GM19463 (cell line): ENCODE results near the gene TREH.

ENCODE experiments used
- ATAC-seq: cut with Tn5 transposase; IDR thresholded peaks from one replicate; pipeline ENCODE4 v1.9.1; 2021; ENCODE audit warnings: mild to moderate bottlenecking, moderate library complexity; ENCODE audit not compliant: unreplicated experiment

Gene TREH

DNA sequence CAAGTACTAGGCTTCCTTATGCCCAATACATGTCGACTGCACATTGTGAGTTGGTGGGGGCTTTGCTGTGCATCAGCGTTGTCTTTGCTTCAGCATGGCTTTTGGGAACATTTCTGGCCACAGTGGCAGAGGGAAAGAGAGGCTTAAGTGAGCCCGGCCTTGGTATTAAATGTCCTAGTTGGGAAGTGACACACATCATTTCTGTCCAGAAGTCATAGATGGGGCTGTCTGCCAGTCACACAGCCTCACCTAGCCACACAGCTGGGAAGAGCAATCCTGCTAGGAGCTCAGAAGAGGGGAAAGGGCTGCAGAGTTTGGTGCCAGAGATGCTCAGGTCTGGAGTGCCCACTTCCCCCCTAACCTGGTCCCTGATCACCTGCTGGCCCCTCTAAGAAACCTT, 27.6 kb downstream of the TREH start:
- no peak for ATAC-seq

DNA sequence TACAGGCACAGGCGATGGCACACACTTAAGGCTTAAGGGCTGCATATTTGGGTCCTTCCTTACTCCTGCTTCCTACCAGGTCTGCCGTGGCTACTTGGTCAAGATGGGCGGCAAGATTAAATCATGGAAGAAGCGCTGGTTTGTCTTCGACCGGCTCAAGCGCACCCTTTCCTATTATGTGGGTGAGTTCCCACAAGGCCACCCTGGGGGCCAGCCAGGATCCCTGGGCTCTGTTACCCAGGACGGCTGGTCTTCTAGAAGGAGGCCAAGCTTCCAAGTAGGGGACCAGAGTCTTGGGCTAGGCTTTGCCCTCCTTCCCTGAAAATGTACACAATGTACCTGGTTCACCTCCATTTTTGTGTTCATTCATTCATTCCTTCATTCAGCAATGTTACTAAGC, 29.1 kb downstream of the TREH start:
- no peak for ATAC-seq

DNA sequence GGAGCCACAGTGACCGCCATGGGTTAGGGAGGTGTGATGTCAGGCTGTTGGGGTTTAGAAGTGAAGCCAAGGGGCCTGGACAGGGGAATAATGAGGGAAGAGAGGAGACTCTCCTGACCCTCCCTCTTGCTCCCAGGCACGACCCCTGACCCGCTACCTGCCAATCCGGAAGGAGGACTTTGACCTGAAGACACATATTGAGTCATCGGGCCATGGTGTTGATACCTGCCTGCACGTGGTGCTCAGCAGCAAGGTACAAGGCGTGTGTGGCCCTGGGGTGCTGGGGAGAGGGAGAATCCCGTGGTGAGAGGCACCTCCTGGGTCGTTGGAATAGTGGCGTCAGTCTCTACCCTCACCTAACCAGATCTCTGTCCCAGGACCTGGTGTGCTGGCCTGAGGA, 29.5 kb downstream of the TREH start:
- ATAC-seq: no peak

DNA sequence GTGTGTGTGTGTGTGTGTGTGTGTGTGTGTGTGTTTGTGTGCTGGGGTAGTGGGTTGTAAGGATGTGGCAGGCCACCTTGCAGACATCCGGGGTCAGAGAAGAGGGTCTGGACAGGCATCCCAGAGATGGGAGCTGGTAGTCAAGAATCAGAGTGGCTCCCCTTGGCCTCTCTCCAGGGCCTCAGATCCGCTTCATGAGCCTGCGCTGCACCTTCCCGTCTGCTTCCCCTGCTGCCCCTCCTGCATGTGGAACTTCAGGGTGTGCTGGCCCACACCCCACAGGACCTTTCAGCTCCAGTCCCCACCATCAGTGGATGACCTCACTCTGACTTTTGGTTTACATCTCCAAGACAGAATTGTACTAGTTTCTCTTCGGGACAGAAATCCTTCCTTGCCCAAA, 31.2 kb downstream of the TREH start:
- ATAC-seq: no peak

DNA sequence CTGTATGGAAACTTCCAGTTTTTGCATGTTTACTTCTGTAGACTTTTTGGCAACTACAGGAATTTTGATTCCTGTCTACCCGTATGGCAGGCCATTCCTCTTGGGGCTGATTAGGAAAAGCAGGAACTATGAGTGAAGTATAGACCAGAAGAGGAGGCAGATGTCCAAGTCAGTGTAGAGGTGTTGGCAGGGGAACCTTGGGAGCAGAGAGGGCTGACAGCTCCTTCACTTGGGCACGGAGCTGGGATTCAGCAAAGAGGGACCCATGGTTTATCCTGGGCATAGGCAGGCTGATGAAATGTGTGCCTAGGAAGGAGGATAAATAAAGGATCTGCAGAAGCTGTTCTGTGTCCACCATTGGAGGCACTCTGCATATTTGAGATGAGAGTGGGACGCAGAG, 33.1 kb downstream of the TREH start:
- no peak for ATAC-seq

DNA sequence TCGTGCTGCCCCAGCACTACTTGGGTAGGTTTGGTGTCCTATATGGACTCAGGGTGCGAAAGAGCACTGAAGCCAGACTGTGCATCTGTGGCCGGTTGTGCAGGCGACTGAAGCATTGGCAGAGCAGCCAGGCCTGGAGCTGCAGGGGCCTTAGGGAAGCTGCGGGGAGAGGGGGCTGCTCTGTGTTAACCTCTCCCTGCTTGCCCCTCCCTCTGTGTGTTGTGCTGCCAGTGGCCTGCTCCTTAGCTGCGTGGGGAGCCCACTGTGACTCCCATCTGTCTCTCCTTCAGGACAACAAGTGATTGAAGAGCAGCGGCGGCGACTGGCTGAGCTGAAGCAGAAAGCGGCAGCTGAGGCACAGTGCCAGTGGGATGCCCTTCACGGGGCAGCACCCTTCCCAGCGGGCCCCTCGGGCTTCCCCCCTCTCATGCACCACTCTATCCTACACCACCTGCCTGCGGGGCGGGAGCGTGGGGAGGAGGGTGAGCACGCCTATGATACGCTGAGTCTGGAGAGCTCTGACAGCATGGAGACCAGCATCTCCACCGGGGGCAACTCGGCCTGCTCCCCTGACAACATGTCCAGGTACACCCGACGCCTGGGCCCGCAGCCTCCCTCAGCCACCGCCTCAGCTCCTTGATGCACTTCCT, 34.3 kb downstream of the TREH start:
- no peak for ATAC-seq

DNA sequence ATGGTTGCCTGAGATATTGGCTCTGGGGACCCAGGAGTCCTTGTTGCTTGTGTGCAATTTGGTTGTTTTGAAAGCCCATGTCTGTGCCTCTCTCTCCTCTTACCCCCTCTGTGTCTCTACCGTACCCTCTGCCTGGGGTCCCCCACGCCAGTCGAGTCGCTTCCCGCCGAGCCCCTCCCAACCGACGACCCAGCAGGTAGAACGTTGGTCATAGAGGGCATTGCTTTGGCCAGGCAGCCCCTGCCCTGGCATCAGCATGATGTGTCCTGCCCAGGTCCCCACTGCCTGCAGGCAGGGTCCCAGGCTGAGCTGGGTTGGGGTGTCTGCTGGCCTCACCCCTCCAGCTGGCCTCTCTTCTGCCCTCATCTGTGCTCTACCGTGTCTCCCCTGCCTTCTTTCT, 35.0 kb downstream of the TREH start:
- ATAC-seq: no peak

DNA sequence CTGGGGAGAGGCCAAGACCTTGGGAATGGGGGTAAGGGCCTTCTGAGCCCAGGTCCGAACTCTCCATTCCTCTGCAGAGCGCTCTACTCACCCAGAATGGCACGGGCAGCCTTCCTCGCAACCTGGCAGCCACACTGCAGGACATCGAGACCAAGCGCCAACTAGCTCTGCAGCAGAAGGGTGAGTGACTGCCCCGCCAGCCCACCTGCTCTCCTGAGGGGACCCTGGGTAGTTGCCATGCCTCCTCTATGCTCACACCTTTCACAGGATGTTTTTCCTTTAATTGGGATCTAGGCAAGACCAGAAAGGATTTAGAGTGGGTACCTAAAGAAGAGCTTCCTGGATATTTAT, 35.5 kb downstream of the TREH start:
- no peak for ATAC-seq

DNA sequence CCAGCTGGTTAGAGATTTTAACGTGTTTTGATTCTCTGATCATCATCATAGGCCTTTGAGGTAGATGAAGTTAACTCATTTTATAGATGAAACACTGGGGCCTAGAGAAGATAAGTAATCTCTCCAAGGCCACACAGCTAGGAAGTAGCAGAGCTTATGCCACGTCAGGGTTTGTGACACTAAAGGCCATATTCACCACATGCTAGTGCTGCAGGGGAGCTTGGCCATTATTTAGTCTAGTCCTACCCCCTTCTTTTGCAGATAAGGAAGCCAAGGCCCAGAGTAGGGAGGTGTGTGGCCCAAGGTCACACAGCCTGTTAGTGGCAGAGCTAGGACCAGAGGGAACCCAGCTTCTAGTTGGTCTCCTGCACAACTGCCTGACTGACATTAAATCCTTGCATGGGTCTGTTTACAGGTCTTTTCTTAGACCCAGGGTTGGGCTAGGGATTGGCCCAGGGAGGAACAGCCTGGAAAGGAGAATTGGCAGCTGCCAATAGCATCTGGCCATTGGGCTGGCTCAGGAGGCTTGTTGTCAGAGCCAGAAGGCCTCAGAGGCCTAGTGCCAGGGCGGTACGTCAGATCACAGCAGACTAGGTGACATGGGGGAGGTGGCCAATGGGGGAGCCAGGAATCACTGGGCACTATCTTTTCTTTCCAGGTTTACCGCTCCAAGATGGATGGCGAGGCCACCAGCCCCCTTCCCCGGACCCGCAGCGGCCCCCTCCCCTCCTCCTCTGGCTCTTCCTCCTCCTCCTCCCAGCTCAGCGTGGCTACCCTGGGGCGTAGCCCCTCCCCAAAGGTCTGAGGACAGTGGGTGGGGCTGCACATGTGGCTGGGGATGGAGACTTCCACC, 36.1 kb downstream of the TREH start:
- ATAC-seq: no peak

DNA sequence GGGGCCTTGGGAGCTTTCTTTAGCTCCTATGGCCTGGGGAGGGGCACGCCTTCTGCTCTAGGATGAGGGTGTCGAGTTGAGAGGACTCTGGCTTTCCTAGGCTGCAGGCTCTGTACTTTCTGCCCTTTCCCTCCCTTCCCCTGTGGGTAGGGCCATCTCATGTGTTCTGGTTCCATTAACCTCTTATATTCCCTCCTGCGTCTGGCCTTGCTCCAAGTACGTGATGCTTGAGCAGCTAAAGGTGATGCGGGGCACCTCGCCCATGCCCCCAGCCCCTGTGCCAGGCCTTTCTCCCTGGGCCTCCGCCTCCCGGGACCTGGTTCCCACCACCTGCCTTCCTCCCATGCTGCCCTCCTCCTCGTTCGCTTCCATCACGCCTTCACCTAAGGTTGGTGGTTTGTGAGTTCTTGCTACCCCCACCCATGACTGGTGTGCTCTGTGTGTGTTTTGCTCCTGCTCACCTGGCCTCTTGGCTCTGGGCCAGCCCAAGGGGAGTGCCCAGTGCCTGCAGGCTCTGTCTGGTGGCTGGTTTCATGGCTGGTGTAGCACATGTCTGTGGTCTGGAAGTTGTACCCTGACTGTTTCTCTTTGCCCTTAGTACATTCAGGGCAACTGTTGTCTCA, 37.9 kb downstream of the TREH start:
- no peak for ATAC-seq

DNA sequence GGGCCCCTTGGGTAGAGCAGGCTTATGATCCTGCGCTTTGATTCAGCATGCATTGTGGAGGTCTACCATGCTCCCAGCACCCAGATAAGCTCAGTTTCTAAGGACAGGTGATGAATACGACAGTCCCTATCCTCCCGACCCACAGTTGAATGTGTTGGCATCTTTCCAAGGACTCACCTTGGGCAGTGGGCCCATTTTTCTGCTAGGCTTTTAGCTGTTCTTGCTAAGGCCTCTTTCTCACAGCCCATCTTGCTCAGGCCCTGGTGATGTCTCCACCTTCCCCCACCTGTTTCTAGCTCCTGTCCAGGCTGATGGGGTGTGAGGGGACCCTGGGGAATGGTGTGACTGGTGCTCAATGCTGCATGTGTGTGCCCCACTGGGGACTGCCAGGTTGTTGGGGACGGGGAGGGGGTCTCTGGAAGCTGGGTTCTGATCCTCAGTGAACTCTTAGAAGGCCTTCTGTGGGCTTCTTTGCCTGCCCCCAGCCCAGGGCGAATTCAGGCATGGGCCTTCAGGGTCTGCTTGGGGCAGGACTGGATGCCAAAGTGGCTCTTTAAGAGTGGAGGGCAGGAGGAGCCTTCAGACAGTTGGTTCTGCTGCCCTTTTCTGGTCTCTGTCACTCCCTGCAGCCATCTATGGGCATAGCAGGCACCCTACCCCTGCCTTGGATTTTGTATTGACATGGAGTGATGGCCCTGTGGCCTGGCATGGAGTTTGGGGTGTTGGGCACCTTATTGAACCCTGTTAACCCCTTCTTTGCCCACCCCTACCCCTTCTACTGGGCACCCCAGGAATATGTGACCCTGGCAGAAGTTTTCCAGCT, 38.9 kb downstream of the TREH start:
- no peak for ATAC-seq

DNA sequence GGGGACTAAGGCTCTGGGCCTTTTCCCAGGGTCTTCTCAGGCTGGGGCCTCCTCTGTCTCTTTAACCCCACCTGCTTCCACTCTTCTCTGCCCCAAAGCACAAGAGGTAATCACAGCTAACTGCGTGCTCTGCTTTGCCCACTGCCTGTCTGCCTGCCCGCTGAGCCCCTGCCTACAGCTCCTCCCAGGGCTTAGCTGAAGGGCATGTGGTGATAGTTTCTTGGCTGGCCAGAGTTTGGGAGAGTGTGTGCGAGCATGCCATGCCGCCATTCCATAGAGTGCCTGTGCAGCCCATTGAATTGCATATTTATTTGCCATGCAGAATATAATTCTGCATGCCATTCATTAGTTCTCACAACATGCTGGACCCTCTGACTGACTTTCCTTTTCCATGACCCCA, 39.6 kb downstream of the TREH start:
- no peak for ATAC-seq

DNA sequence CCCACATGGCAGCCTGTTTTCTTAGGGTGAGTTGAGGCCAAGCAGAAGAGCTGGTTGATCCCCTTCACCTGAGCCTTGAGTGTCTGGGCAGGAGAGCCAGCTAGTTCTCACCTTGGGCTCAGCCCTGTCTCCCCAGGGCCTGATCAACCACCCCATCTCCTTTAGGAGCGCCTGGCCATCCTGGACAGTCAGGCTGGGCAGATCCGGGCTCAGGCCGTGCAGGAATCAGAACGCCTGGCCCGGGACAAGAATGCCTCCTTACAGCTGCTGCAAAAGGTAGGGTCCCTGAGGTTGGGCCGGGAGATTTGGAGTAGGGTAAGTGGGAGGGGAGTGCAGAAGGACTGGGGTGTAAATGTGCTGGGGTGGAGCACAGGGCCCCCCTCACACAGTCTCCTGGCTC, 40.7 kb downstream of the TREH start:
- ATAC-seq: no peak

DNA sequence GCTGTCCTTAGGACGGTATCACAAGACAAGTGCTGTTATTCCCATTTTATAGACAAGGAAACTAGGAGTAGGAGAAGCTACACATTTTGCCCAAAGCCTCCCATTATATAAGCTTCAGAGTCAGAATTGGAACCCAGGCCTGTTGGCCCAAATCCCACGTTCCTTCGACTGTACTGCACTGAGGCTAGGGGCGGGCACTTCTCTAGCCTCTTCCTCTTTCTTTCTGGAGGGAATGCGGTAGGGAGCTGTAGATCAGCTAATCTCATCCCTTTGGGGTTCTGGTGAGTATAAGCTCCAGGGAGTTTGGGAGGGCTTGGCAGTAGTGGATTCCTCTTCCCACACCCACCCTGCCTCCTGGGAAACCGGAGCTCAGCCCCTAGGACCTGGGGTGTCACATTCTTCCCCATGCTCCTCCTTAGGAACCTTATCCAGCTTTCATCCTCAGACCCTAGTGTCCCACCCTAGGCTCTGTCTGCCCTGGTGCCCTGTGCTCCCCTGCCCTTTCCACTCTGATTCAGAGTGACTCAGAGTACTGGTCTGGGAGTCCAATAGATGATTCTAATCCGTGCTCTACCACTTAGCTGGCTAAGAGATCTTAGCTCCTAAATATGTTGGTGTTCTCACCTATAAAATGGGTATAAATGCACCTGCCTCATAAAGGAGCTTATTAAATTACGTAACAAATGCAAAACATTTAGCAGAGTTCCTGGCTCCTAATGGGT, 42.7 kb downstream of the TREH start:
- no peak for ATAC-seq

DNA sequence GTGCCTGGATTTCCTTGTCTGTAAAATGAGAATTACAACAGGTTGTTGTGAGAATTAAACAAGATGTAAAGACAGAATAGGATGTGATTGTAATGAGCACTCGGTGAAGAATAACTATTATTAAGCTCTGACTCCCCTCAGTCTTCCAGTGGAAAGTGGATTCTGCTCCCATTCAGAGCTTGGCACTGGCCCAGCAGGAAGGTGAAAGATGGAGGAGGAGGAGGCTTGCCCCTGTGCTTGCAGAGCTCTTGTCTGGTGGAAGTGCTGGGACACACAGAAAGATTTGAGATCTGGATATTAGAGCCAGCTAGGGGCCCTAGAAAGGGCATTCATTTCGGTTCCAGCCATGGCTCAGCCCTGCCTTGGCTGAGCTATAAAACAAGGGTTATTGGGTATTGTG, 43.8 kb downstream of the TREH start:
- ATAC-seq: no peak

DNA sequence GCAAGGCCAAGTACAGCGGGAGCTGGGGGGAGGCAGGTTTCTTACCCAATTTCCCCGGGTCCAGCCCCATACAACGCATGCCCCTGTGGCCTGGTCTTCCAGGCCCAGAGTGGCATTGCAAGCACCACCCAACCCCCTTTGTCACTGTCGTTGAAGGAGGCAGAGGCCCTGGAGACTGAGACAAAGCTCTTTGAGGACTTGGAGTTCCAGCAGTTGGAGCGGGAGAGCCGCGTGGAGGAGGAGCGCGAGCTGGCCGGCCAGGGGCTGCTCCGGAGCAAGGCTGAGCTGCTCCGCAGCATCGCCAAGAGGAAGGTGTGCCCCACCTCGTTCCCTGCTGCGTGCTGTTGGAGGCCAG, 44.2 kb downstream of the TREH start:
- ATAC-seq: no peak

DNA sequence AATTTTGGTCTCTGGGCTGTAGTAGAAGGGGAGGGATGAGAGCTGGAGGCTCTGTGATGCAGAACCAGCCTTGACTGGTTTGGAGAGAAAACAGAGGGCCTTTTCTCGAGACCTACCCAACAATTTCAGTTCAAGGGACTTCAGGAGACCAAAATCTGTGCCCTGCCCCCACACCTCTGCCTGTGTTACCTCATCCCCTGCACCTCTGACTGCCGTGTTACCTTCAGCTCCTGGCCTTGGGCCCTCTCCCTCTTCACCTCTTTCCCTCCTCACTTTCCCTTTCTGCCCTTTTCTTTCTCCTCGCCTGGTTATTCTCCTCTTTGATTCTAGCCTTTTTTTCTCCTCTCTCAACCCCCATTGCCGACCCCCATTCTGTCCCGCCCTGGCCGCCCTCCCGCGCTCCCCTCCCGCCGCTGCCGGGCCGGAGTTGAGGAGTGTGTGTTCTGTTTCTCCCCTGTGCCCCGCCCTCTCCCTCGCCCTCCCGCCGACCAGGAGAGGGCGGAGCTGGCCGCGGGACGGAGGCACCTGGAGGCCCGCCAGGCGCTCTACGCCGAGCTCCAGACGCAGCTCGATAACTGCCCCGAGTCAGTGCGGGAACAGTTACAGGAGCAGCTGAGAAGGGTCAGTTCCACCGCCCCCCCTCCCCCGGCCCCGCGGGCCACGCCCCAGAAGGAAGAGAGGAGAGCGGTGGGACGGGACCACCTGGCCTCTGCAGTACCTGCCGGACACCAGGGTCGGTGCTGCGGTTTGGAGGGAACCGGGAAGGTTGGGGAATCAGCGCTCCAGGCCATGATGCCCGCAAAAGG, 44.8 kb downstream of the TREH start:
- no peak for ATAC-seq

DNA sequence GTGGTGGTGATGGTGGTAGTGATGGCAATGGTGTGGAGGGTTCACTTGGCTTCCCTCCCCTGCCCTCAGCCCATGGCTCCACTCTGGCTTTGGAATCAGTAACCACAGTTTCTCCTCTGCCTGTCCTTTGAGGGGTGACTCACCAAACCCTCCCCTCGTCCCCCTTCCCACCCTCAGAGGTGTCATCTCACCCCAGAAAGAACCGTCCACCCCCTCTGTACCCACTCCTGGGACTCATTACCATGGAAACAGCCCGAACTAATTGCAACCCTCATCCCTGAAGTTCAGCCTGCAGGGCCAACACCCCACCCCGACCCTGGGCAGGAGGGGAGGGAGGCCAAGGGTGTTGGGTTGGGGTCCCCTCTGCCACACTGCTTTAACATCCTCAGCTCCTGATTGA, 45.5 kb downstream of the TREH start:
- ATAC-seq: no peak

DNA sequence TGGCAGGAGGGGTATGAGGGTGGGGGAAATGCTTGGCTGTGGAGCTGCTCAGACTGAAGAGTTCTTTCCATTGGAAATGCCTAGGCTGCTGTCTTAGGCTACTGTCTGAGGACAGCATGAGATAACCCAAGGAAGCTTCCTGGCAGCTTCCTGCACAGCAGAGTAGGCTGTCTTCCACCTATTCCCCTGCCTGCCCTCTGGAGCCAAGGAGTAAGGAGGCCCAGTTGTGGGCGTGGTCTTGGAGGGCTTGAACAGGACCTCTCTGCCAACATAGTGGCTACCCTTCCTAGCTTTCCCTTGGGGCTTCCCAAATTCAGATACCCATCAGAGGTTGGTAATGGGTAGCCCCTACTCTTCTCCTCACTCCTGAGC, 46.1 kb downstream of the TREH start:
- no peak for ATAC-seq
